ENCODE results near the gene ZEB2. TPM values are rescaled to one million over a fixed set of nuclear protein-coding genes. Genes with fewer than 3 reads are reported as not detected.
"Not testable (repeated sequence)": the region's sequence is repeated elsewhere in the genome, so short reads cannot be mapped to it uniquely, and the experiment has no call there.

The ZEB2 gene
- polyA plus RNA-seq, 4 donors: 113 to 165 (median 135) TPM

GRCh38 chr2:144364944-144365738 lies 154.8 kb downstream of the ZEB2 start:
- no peak for DNase-seq (ENCODE audit: low read depth in 4 of 4, low spot score in 2 of 4)

- DNase-seq (ENCODE audit: low read depth in 4 of 4, low spot score in 2 of 4): not testable (repeated sequence)
Observed at GRCh38 chr2:144364247-144364646, 155.7 kb downstream of the ZEB2 start.

GRCh38 chr2:144362401-144362800 lies 157.5 kb downstream of the ZEB2 start:
- DNase-seq (ENCODE audit: low read depth in 4 of 4, low spot score in 2 of 4): no peak

GRCh38 chr2:144361742-144362141 lies 158.2 kb downstream of the ZEB2 start:
- DNase-seq (ENCODE audit: low read depth in 4 of 4, low spot score in 2 of 4): no peak

- no peak for DNase-seq (ENCODE audit: low read depth in 4 of 4, low spot score in 2 of 4)
Observed at GRCh38 chr2:144359684-144360083, 160.2 kb downstream of the ZEB2 start.

- DNase-seq (ENCODE audit: low read depth in 4 of 4, low spot score in 2 of 4): no peak
Observed at GRCh38 chr2:144358979-144359541, 160.9 kb downstream of the ZEB2 start.

- DNase-seq (ENCODE audit: low read depth in 4 of 4, low spot score in 2 of 4): no peak
Observed at GRCh38 chr2:144358374-144358964, 161.4 kb downstream of the ZEB2 start.

DNA sequence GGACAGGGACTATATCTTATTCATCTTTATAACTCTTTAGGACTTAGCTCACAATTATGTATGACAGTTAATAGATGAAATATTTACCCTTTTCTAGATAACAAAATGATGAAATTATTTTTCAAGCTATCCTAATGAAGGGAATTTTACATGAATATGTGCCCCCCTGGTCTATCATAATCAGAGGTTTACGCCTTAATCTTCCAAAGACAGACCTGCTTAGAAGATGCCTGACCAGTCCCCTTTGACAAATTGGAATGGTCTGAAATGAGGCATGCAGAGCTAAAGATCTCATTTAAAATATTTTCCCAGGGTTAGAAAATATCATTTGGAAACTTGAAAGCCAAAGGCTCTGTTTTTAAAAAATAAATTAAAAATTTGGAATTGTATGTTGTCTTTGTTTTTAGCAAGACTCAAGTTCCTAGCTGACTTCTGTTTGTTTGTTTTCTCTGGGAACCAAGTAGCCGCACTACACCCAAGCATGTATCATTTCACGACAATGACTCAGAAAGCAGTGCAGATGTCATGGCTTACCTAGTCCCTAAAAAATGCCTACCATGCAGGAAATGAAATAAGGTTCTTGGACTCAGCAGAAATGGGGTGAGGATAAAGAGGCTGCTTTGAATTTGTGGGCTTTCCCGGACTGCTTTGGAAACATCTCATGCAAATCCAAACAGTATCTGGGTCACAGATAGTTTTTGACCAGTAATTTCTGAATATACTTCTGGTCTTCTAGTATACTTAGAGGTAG lies 162.1 kb downstream of the ZEB2 start:
- no peak for DNase-seq (ENCODE audit: low read depth in 4 of 4, low spot score in 2 of 4)

- DNase-seq (ENCODE audit: low read depth in 4 of 4, low spot score in 2 of 4): no peak
Observed at GRCh38 chr2:144356402-144356801, 163.5 kb downstream of the ZEB2 start.

- DNase-seq (ENCODE audit: low read depth in 4 of 4, low spot score in 2 of 4): no peak
Observed at GRCh38 chr2:144354953-144355352, 165.0 kb downstream of the ZEB2 start.

GRCh38 chr2:144351687-144352086 lies 168.2 kb downstream of the ZEB2 start:
- DNase-seq (ENCODE audit: low read depth in 4 of 4, low spot score in 2 of 4): no peak

- no peak for DNase-seq (ENCODE audit: low read depth in 4 of 4, low spot score in 2 of 4)
Observed at GRCh38 chr2:144350151-144350802, 169.6 kb downstream of the ZEB2 start.

DNA sequence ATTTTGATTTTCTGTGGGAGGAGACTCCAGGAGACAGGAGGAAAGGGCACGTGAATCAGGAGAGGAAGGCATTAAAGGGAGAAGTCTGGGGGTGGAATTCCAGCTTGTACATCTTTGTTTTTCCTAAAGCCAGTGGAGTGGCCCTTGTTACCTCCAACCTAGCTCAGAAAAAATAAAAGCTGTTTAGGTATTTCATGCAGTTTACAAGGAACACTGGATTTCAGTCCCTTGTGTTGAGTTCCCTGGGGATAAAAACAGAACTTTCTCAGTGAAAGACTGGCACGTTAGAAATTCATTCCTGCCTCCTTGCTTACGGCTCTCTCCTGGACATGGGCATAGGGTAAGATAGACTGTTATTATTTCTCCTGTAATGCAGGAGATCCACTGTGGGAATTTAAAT lies 170.2 kb downstream of the ZEB2 start:
- no peak for DNase-seq (ENCODE audit: low read depth in 4 of 4, low spot score in 2 of 4)

GRCh38 chr2:144348846-144349245 lies 171.1 kb downstream of the ZEB2 start:
- no peak for DNase-seq (ENCODE audit: low read depth in 4 of 4, low spot score in 2 of 4)

GRCh38 chr2:144346229-144346628 lies 173.7 kb downstream of the ZEB2 start:
- DNase-seq (ENCODE audit: low read depth in 4 of 4, low spot score in 2 of 4): no peak

DNA sequence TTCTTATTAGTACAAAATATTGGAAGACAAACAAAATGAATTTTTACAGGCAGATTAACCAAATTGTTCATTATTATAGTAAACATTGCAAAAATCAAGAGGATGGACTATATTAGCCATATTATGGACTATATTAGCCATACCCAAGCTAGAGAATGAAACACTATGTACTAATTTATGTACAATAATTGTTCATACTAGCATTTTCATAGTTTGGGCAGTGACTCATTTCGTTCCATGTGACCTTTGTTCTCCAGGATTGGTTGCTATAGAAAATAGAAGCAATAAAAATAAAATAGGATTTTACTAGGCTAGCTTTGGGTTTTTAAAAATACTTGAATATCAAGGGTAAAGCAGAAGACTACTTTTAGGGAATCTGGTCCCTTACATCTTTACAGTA lies 176.8 kb downstream of the ZEB2 start:
- no peak for DNase-seq (ENCODE audit: low read depth in 4 of 4, low spot score in 2 of 4)

GRCh38 chr2:144341538-144341937 lies 178.4 kb downstream of the ZEB2 start:
- DNase-seq (ENCODE audit: low read depth in 4 of 4, low spot score in 2 of 4): no peak

DNA sequence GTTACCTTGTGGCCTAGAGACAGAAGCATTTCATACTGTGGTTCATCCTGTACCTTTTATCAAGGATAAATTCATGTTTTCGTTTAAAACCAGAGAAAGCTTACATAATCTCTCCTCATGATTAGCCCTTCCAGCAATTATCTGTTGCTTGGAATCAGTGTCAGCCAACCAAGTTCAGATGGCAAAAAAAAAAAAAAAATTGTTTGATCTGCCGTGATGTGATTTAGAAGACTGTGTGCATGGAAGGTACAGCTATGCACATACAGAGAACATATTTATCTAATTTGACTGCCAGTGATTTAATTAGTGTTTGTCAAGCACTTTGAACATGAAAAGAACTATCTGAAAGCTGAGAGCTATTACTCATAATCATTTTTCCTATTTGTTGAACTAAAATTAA lies 180.9 kb downstream of the ZEB2 start:
- no peak for DNase-seq (ENCODE audit: low read depth in 4 of 4, low spot score in 2 of 4)

GRCh38 chr2:144334551-144334950 lies 185.4 kb downstream of the ZEB2 start:
- DNase-seq (ENCODE audit: low read depth in 4 of 4, low spot score in 2 of 4): no peak

Data from left renal cortex interstitium (tissue), 4 donors.